ENCODE data around the gene PTPRM.

The PTPRM gene

DNA sequence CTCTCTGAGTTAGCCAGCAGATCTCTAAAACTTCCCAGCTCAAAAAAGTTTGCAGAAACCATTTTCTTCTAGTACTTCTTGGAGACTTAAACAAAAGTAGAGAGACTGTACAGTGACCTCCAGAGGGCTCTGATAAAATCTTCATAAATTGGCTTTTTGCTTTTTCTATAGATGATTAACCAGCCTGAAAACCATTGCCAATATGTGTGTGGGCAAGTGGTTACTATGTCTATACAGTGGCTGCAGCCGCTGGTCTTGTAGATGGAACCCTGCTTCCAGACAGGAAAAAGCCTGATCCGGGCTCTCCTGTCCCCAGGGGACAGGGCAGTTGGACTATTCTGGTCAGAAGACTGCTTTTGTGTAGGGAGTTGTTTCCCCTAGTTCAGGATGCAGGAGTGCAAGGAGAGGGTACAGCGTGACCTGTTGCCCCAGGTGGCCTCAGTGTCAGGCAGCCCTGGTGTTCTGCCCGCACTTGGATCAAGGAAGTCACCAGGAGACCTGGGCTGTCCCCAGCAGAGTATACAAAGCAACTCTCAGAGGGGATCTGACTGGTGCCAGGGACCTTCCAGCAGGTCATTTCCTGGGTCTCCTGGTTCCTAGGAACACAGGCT is 7.3 kb upstream of the PTPRM start:
- Histone ChIP-seq H3K27me3 (peaks cover 18% of the 10 kb centered on the region), H3K4me1 (ENCODE audit: control insufficient read depth in 1 of 2, insufficient read depth in 1 of 2, low read depth in 1 of 2, low read length in 1 of 2) (no peaks in the 10 kb centered on the region), H3K9me3 (no peaks in the 10 kb centered on the region), H3K27ac (no peak overlapping the region), H3K36me3 (no peaks in the 10 kb centered on the region), H3K4me3 (ENCODE audit: low read depth in 1 of 2, low read length in 1 of 2) (no peak overlapping the region)
- TF ChIP-seq, protein P1, sequence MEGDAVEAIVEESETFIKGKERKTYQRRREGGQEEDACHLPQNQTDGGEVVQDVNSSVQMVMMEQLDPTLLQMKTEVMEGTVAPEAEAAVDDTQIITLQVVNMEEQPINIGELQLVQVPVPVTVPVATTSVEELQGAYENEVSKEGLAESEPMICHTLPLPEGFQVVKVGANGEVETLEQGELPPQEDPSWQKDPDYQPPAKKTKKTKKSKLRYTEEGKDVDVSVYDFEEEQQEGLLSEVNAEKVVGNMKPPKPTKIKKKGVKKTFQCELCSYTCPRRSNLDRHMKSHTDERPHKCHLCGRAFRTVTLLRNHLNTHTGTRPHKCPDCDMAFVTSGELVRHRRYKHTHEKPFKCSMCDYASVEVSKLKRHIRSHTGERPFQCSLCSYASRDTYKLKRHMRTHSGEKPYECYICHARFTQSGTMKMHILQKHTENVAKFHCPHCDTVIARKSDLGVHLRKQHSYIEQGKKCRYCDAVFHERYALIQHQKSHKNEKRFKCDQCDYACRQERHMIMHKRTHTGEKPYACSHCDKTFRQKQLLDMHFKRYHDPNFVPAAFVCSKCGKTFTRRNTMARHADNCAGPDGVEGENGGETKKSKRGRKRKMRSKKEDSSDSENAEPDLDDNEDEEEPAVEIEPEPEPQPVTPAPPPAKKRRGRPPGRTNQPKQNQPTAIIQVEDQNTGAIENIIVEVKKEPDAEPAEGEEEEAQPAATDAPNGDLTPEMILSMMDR (IDR thresholded peaks at IDR 0.05) = no peak

GRCh38 chr18:7561909-7562460 is 5.1 kb upstream of the PTPRM start:
- TF ChIP-seq, protein P1 (IDR thresholded peaks at IDR 0.05) = no peak

DNA sequence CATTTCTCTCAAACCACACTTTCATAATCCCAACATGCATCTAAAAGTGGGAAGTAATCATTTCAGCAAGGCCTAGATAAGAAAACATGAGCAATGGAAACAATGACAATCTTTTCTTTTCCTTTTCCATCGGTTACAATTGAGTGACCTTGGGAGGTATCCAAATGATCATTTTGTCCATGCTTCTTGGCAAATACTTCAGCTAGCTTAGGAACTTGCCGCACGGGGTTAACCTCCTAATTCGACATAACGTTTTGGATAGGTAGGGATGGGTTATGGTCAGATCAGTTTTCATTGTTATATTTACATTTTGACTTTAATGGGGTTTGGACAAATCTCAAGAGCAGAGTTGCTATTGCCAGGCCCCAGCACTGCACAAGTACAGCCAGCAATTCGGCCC is 4.6 kb upstream of the PTPRM start:
- Histone ChIP-seq H3K9me3 (no peaks in the 10 kb centered on the region), H3K4me1 (ENCODE audit: control insufficient read depth in 1 of 2, insufficient read depth in 1 of 2, low read depth in 1 of 2, low read length in 1 of 2) (peaks cover 7 to 10% of the 10 kb centered on the region in 2 experiments), H3K27me3 (peaks cover 44% of the 10 kb centered on the region), H3K36me3 (no peaks in the 10 kb centered on the region), H3K27ac (no peak overlapping the region), H3K4me3 (ENCODE audit: low read depth in 1 of 2, low read length in 1 of 2) (no peak overlapping the region)
- TF ChIP-seq, protein P1 (IDR thresholded peaks at IDR 0.05) = no peak

More at GRCh38 chr18:7561909-7562460, 5.1 kb upstream of the PTPRM start:
- H3K36me3 ChIP-seq = no peaks in the 10 kb centered on the region
- no peaks in the 10 kb centered on the region for H3K9me3 ChIP-seq
- no peak overlapping the region for H3K27ac ChIP-seq
- H3K27me3 ChIP-seq = peaks cover 39% of the 10 kb centered on the region
- H3K4me3 ChIP-seq (ENCODE audit: low read depth in 1 of 2, low read length in 1 of 2) = no peak overlapping the region
- peaks cover 6 to 7% of the 10 kb centered on the region in 2 experiments for H3K4me1 ChIP-seq (ENCODE audit: control insufficient read depth in 1 of 2, insufficient read depth in 1 of 2, low read depth in 1 of 2, low read length in 1 of 2)

- Histone ChIP-seq H3K4me1 (ENCODE audit: control insufficient read depth in 1 of 2, insufficient read depth in 1 of 2, low read depth in 1 of 2, low read length in 1 of 2) (peaks cover 10 to 20% of the 10 kb centered on the region in 2 experiments), H3K36me3 (no peaks in the 10 kb centered on the region), H3K4me3 (ENCODE audit: low read depth in 1 of 2, low read length in 1 of 2) (no peak overlapping the region), H3K9me3 (no peaks in the 10 kb centered on the region), H3K27me3 (peaks cover 76% of the 10 kb centered on the region), H3K27ac (no peak overlapping the region)
- TF ChIP-seq, protein P1 (IDR thresholded peaks at IDR 0.05) = no peak
These were observed 1.4 kb upstream of the PTPRM start for GRCh38 chr18:7565677-7566076.

DNA sequence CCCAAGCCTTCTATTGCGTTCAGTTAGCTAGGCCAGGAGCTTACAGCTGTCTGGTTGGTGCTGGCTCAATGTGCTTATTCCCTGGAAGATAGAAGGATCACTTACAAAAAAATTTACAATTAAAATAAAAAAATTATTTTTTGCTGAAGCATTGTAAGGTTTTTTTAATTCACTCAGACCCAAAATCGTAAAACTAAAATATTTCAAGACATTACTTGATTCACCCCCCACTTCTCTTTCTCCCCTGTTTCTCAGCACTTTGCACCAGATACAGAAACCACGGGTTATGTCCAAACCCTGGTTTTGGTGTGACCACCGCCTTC is 911 bp upstream of the PTPRM start:
- Histone ChIP-seq H3K27ac (no peak overlapping the region), H3K4me1 (ENCODE audit: control insufficient read depth in 1 of 2, insufficient read depth in 1 of 2, low read depth in 1 of 2, low read length in 1 of 2) (peaks cover 10 to 22% of the 10 kb centered on the region in 2 experiments), H3K27me3 (peaks cover 82% of the 10 kb centered on the region), H3K36me3 (no peaks in the 10 kb centered on the region), H3K4me3 (ENCODE audit: low read depth in 1 of 2, low read length in 1 of 2) (peak overlapping the region; percentile 39 to 42), H3K9me3 (no peaks in the 10 kb centered on the region)
- TF ChIP-seq, protein P1 (IDR thresholded peaks at IDR 0.05) = no peak

Measured in neutrophil (primary cell).